Tibial nerve (tissue), 4 donors: ENCODE data around the gene HPS4.

Experiments
- EP300 ChIP-seq, 2 donors: sonication (generic); formaldehyde crosslinking; IDR thresholded peaks; one replicate each; pipeline ENCODE4 v1.6.1; 2017; ENCODE audit warnings: antibody characterized with exemption in 2 of 2, mild to moderate bottlenecking in 1 of 2
- POLR2A ChIP-seq, 2 donors: fragments of 450-650 bp; IDR thresholded peaks; one replicate each; pipeline ENCODE4 v1.6.1; 2017; ENCODE audit warnings: antibody characterized with exemption in 2 of 2, mild to moderate bottlenecking in 2 of 2, moderate library complexity in 2 of 2
- TF ChIP-seq, protein P1 (sequence below), 5 experiments: fragments of 200-600 bp in 3 of 5; fragments of 450-650 bp in 2 of 5; sonication (generic) in 3 of 5; IDR thresholded peaks; one replicate each; pipeline ENCODE4 v1.5.1; 2016 to 2019; ENCODE audit warnings: antibody characterized with exemption in 5 of 5, mild to moderate bottlenecking in 3 of 5, moderate library complexity in 2 of 5

DNA sequence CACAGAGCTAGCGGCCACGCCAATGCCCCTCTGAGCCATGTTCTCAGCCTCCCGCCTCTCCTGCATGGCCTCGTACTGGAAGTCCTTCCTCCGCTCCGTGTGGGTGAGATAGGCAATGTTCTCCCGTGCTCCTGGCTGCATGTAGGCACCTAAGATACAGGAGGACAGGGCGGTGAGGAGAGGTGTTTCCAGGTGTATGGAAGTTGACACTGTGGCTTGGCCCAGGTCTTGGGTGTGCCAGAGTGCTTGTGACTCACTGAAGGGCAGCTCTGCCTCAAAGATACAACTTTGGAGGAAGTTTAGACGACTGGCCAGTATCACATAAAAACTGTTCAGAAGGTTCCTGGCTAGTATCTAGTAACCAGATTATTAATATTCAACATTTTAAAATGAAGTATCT, 8.6 kb upstream of the HPS4 start:
- TF ChIP-seq, protein P1, sequence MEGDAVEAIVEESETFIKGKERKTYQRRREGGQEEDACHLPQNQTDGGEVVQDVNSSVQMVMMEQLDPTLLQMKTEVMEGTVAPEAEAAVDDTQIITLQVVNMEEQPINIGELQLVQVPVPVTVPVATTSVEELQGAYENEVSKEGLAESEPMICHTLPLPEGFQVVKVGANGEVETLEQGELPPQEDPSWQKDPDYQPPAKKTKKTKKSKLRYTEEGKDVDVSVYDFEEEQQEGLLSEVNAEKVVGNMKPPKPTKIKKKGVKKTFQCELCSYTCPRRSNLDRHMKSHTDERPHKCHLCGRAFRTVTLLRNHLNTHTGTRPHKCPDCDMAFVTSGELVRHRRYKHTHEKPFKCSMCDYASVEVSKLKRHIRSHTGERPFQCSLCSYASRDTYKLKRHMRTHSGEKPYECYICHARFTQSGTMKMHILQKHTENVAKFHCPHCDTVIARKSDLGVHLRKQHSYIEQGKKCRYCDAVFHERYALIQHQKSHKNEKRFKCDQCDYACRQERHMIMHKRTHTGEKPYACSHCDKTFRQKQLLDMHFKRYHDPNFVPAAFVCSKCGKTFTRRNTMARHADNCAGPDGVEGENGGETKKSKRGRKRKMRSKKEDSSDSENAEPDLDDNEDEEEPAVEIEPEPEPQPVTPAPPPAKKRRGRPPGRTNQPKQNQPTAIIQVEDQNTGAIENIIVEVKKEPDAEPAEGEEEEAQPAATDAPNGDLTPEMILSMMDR (IDR thresholded peaks at IDR 0.05): no peak
- TF ChIP-seq POLR2A (IDR thresholded peaks at IDR 0.05) (no peak), EP300 (IDR thresholded peaks at IDR 0.05) (no peak)
